Aorta (tissue), 5 donors: Measurements from ENCODE around the gene PRKCB. TPM values are rescaled to one million over a fixed set of nuclear protein-coding genes. Genes with fewer than 3 reads are reported as not detected.

ENCODE experiments used
- ATAC-seq: fragments of 200-7000 bp; cut with Tn5 transposase; one replicate; pipeline ENCODE4 v1.9.1; 2022; ENCODE audit warnings: moderate library complexity; ENCODE audit not compliant: low FRiP score
- DNase-seq, 2 donors: peaks; one replicate each; pipeline ENCODE4 v3.0.0-alpha.2; 2020
- H3K27ac ChIP-seq, 2 donors: one replicate each; pipeline ENCODE4 v1.5.1; 2013; ENCODE audit warnings: low read length in 2 of 2, mild to moderate bottlenecking in 2 of 2, moderate library complexity in 2 of 2, control low read depth in 1 of 2, inconsistent platforms in 1 of 2, low read depth in 1 of 2
- H3K27me3 ChIP-seq, 2 donors: one replicate each; pipeline ENCODE4 v1.6.1; 2013; ENCODE audit warnings: control low read depth in 1 of 2, low read length in 1 of 2, mild to moderate bottlenecking in 1 of 2, moderate library complexity in 1 of 2; ENCODE audit not compliant: insufficient read depth in 2 of 2, control insufficient read depth in 1 of 2
- H3K36me3 ChIP-seq, 2 donors: one replicate each; pipeline ENCODE4 v1.6.1; 2013; ENCODE audit warnings: control low read depth in 1 of 2, low read length in 1 of 2, mild to moderate bottlenecking in 1 of 2; ENCODE audit not compliant: insufficient read depth in 2 of 2, control insufficient read depth in 1 of 2
- H3K4me1 ChIP-seq, 2 donors: one replicate each; pipeline ENCODE4 v1.6.1; 2013; ENCODE audit warnings: low read length in 2 of 2, control low read depth in 1 of 2, mild to moderate bottlenecking in 1 of 2, moderate library complexity in 1 of 2; ENCODE audit not compliant: insufficient read depth in 2 of 2, control insufficient read depth in 1 of 2
- H3K4me3 ChIP-seq, 2 donors: one replicate each; pipeline ENCODE4 v1.5.1; 2013; ENCODE audit warnings: low read length in 2 of 2, control low read depth in 1 of 2, mild to moderate bottlenecking in 1 of 2
- H3K9me3 ChIP-seq: one replicate; pipeline ENCODE4 v1.6.1; 2013; ENCODE audit warnings: mild to moderate bottlenecking, low read length; ENCODE audit not compliant: control insufficient read depth
- WGBS, 2 donors: extraction: QIAGEN DNeasy Blood & Tissue Kit; methylation state at CpG; one replicate each; pipeline ENCODE4 v1.1.7; 2013; 5-methylcytosine and 5-hydroxymethylcytosine counted together
- intact Hi-C, 2 donors: fragments of 100-400 bp; cut with DNase I; formaldehyde crosslinking; loops; one replicate each; pipeline versions ENCODE4 v1.14.2 to v1.15.0; 2022
- polyA plus RNA-seq, 2 donors: library from polyadenylated mRNA; stranded (reverse); fragments of 200-250 nt; gene quantifications; one replicate each; pipeline ENCODE4 v1.2.3, GENCODE V29; 2013
- total RNA-seq, 2 donors: library from RNA; stranded (reverse); fragmentation: NEBNext Ultra II Directional; extraction: Animal tissue kit (Norgen Biotek cat#: 25700); gene quantifications; one replicate each; pipeline ENCODE4 v1.2.1, GENCODE V29; 2021
- donor health status: healthy with polysubstance abuse.
- donor health status: Bipolar disorder and iron deficiency.
- donor health status: DM: no; HTN: no; CAD: no.
- donor health status: DM: no; HTN: no; CAD: no.
- donor health status: DM: yes; HTN: yes; CAD: no.

PRKCB gene
- total and polyA plus RNA-seq, 4 donors = 0.28 to 16.7 (median 5.4) TPM

DNA sequence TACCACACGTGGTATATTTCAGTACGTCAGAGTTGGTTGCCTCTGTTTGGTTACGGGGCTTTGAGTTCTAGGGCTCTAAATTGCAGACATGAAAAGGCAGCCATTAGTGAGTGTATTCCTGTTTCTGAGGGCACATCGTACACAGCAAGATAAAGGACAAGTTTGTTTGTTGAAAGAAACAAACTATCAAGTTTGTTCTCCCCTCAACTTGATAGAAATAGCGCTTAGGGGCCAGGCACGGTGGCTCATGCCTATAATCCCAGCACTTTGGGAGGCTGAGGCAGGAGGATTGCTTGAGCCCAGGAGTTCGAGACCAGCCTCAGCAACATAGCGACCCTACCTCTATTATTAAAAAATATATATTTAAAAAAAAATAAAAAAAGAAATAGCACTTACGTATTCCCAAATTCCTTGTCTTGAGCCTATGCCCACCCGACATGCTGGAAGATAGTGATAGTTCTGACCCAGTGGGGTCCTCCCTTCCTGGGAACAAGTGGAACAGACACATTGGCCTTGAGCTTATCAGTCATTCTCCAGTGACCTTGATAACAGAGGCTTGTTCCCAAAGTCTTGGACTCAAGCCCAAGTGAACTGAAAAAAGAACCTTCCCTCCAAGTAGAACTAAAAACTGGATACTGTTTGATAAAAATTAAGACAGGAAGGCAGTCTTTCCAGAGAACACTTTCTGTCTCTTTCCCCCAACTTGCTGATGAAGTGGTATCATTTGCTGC lies 280.4 kb downstream of the PRKCB start:
- Histone ChIP-seq H3K27me3 (no peaks in the 10 kb centered on the region), H3K4me3 (no peak overlapping the region), H3K4me1 (no peaks in the 10 kb centered on the region), H3K9me3 (no peaks in the 10 kb centered on the region), H3K36me3 (no peaks in the 10 kb centered on the region), H3K27ac (no peak overlapping the region)
- 78 to 79% methylated on average over 10 of the region's 10 CpGs for WGBS, 2 donors
- intact Hi-C loops = no loop called here
- DNase-seq (no peak), ATAC-seq (no peak)

DNA sequence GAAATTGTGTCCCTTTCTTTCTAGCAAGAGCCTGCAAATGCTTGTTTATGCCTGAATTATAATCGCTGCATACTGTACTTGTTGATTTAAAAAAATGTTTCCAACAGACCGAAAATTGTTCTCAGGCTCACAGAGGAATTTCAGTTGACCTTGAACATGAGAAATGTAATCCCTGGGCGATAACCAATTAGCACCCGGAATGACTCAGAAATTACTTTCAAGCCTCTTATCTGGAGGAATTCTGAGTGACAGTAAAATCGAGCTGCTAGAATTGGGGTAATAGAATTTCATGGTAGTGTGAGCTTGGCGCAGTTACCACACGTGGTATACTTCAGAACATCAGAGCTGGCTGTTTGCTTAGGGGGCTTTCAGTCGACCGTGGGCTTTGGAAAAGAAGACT lies 281.2 kb downstream of the PRKCB start:
- no peak for DNase-seq
- intact Hi-C loops = no loop called here
- no peak for ATAC-seq
- no peaks in the 10 kb centered on the region for H3K4me1 ChIP-seq
- no peaks in the 10 kb centered on the region for H3K27me3 ChIP-seq
- no peak overlapping the region for H3K27ac ChIP-seq
- no peak overlapping the region for H3K4me3 ChIP-seq
- WGBS, 2 donors = 28 to 37% methylated on average over 9 of the region's 9 CpGs
- no peaks in the 10 kb centered on the region for H3K36me3 ChIP-seq
- H3K9me3 ChIP-seq = no peaks in the 10 kb centered on the region

DNA sequence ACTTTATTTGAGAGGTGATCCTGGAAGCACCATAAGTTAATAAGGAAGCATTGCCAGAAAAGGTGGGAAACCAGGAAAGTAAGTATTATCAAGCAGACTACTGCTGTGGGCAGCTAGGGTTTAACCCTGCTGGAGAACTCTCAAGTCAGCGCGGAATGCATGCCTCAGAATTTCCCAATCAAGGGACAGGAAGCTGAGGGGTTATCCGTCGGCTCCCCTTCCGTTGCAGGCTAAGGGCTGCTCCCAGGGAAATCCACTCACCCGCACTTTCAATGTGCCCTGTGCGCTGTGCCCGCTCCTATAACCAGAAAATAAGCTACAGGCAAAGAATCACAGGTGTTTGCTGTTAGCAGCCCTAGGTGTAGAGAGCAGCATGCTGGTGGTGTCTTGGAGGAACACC lies 281.9 kb downstream of the PRKCB start:
- DNase-seq = no peak
- 54 to 61% methylated on average over 8 of the region's 8 CpGs for WGBS, 2 donors
- no peaks in the 10 kb centered on the region for H3K4me1 ChIP-seq
- no peak overlapping the region for H3K27ac ChIP-seq
- no peaks in the 10 kb centered on the region for H3K36me3 ChIP-seq
- H3K9me3 ChIP-seq = no peaks in the 10 kb centered on the region
- no peaks in the 10 kb centered on the region for H3K27me3 ChIP-seq
- intact Hi-C loops = no loop called here
- no peak for ATAC-seq
- H3K4me3 ChIP-seq = no peak overlapping the region

DNA sequence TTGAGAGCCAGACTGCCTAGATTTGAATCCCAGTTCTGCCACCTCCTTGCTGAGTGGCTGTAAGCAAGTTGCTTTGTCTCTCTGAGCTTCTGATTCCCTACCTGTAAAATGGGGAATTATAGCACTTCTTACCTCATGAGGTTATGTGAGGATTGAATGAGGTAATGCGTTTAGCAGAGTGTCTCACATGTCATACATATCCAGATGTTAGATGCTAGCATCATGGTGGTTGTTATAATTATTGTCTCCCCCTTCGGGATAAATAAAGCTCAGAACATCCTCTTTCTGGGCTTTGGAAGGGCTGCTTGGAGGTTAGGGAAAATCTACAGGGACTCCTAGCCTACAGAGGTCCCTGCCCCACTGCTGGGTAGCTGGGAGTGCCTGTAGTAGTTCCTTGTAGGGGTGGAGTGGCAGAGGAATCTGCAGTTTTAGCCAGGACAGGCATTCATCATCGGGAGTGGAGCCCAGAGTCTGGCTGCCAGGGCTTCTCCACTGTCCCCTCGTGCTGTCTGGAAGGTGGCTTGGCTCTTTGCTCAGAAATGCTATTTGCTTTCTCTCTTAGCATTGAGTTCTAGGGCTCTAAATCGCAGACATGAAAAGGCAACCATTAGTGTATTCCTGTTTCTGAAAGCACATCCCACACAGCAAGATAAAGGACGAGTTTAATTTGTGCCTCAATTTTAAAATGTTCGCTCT lies 282.5 kb downstream of the PRKCB start:
- no peak for DNase-seq
- no peak overlapping the region for H3K4me3 ChIP-seq
- no peaks in the 10 kb centered on the region for H3K27me3 ChIP-seq
- H3K36me3 ChIP-seq = no peaks in the 10 kb centered on the region
- WGBS, 2 donors = 60 to 62% methylated on average over 7 of the region's 7 CpGs
- H3K27ac ChIP-seq = no peak overlapping the region
- H3K9me3 ChIP-seq = no peaks in the 10 kb centered on the region
- intact Hi-C loops = no loop called here
- no peak for ATAC-seq
- H3K4me1 ChIP-seq = no peaks in the 10 kb centered on the region

DNA sequence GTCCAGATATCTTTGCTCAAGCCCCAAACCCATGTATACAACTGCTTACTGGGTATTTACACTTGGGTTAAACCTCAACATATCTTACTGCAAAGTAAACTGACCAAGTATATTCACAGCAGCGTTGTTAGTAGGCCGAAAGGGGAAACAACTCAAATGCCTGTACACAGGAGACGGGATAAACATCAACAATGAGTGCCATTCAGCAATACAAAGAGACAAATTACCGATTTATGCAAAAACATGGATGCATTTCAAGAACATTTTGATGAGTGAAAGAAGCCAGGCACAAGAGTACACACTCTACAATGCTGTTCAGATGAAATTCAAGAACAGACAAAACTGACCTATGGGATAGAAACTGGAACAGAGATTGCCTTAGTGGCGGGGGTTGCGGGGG lies 284.0 kb downstream of the PRKCB start:
- no peaks in the 10 kb centered on the region for H3K4me1 ChIP-seq
- no peak for DNase-seq
- no peak overlapping the region for H3K27ac ChIP-seq
- H3K9me3 ChIP-seq = no peaks in the 10 kb centered on the region
- intact Hi-C loops = no loop called here
- WGBS, 2 donors = 80 to 81% methylated on average over 6 of the region's 6 CpGs
- H3K27me3 ChIP-seq = no peaks in the 10 kb centered on the region
- ATAC-seq = no peak
- no peak overlapping the region for H3K4me3 ChIP-seq
- H3K36me3 ChIP-seq = no peaks in the 10 kb centered on the region

DNA sequence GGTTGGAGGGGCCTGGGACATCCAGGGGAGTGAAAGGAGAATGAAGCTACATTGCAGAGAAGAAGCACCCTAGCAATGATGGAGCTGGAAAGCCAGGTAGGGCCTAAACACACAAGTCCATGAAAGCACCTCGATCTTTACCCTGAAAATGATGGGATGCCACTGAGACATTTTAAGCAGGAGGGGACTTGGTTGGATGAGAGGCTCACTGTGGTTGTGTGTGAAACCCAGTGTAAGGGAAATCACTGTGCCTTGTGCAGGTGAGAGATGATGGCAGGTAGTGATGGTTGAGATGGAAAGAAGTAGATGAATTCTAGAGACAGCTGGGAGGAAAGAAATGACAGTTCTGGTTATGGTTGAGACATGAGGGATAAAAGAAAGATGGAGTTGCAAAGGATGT lies 287.5 kb downstream of the PRKCB start:
- DNase-seq (no peak), ATAC-seq (no peak)
- Histone ChIP-seq H3K9me3 (no peaks in the 10 kb centered on the region), H3K4me3 (no peak overlapping the region), H3K27ac (no peak overlapping the region), H3K27me3 (no peaks in the 10 kb centered on the region), H3K36me3 (no peaks in the 10 kb centered on the region), H3K4me1 (no peaks in the 10 kb centered on the region)
- intact Hi-C loops = no loop called here
- 74 to 77% methylated on average over 1 of the region's 1 CpG for WGBS, 2 donors

DNA sequence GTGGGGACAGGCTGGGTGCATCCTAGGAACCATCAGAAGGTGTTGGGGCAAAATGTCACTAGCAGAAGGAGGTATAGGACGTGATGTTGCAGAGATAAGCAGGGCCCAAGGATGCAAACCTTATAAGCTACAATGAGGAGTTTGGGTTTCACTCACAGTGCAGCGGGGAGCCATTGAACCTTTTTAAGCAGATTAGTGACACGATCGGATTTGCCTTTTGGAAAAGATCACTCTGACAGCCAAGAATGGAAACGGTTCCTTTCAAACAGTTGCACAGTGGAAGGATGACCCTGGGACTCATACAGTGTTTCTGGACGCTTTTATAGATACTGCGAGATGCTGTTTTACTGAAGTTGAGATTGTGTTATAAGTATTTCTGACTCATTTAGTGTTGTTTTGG lies 288.5 kb downstream of the PRKCB start:
- no peaks in the 10 kb centered on the region for H3K27me3 ChIP-seq
- no peak overlapping the region for H3K4me3 ChIP-seq
- H3K4me1 ChIP-seq = no peaks in the 10 kb centered on the region
- H3K27ac ChIP-seq = no peak overlapping the region
- H3K36me3 ChIP-seq = no peaks in the 10 kb centered on the region
- intact Hi-C loops = no loop called here
- ATAC-seq = no peak
- WGBS, 2 donors = 78 to 79% methylated on average over 7 of the region's 7 CpGs
- no peaks in the 10 kb centered on the region for H3K9me3 ChIP-seq
- no peak for DNase-seq

DNA sequence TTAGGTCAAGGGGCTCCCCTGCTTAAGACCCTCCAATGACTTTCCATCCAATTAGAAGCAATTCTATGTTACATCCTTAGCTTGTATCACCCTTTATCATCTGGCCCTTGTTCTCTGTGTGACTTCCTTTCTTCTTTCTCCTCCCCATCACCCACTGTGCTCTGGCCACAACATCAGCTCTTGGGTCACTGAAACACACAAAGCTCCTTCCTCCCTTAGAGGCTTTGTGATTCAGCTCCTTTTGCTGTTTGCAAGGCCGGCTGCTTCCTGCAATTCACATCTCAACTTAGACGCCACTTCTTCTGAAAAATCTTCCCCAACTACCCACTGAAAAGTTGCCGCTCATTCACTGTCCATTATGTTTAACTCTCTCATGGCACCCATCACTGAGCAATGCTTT lies 289.4 kb downstream of the PRKCB start:
- Histone ChIP-seq H3K4me1 (no peaks in the 10 kb centered on the region), H3K9me3 (no peaks in the 10 kb centered on the region), H3K27ac (no peak overlapping the region), H3K4me3 (no peak overlapping the region), H3K27me3 (no peaks in the 10 kb centered on the region), H3K36me3 (no peaks in the 10 kb centered on the region)
- DNase-seq (no peak), ATAC-seq (no peak)
- WGBS, 2 donors = 52 to 55% methylated on average over 3 of the region's 3 CpGs
- intact Hi-C loops = no loop called here

DNA sequence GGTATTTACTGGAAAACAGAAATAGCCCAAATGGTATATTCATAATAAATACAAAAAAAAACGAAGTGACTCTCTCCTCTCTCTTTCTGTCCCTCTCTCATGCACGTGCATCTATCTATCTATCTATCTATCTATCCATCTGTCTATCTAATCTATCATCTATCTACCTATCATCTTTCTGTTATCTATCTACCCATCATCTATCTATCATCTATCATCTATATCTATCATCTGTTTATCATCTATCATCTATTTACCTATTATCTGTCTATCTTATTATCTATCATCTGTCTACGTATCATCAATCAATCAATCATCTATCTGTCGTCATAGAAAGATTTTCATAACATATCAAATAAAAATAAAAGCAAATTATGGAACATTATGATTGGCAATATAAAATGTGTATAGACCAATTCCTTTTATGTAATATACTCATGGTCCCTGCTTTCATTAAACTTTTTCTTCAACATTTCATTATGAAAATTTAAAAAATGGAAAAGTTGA lies 293.7 kb downstream of the PRKCB start:
- no peak for DNase-seq

More for the DNA sequence above, 293.7 kb downstream of the PRKCB start:
- no peaks in the 10 kb centered on the region for H3K9me3 ChIP-seq
- H3K27me3 ChIP-seq = no peaks in the 10 kb centered on the region
- no peak overlapping the region for H3K4me3 ChIP-seq
- intact Hi-C loops = no loop called here
- WGBS, 2 donors = 66 to 68% methylated on average over 4 of the region's 4 CpGs
- H3K36me3 ChIP-seq = no peaks in the 10 kb centered on the region
- H3K4me1 ChIP-seq = no peaks in the 10 kb centered on the region
- H3K27ac ChIP-seq = no peak overlapping the region
- ATAC-seq = no peak
